AG09319 (cell line): ENCODE measurements around the gene CCDC142.
"Not testable (repeated sequence)": the region's sequence is repeated elsewhere in the genome, so short reads cannot be mapped to it uniquely, and the experiment has no call there.

Source experiments
- DNase-seq: peaks from one replicate; pipeline ENCODE4 v3.0.0-alpha.2; 2010; ENCODE audit warnings: low read depth; ENCODE audit errors: extremely low read depth
- TF ChIP-seq, protein P1 (sequence below): IDR thresholded peaks from 2 replicates; pipeline ENCODE4 v1.5.1; 2011; ENCODE audit warnings: low read depth, mild to moderate bottlenecking, inconsistent platforms, low read length, moderate library complexity

Gene CCDC142

GRCh38 chr2:74493546-74493945 is 10.7 kb upstream of the CCDC142 start:
- TF ChIP-seq, protein P1, sequence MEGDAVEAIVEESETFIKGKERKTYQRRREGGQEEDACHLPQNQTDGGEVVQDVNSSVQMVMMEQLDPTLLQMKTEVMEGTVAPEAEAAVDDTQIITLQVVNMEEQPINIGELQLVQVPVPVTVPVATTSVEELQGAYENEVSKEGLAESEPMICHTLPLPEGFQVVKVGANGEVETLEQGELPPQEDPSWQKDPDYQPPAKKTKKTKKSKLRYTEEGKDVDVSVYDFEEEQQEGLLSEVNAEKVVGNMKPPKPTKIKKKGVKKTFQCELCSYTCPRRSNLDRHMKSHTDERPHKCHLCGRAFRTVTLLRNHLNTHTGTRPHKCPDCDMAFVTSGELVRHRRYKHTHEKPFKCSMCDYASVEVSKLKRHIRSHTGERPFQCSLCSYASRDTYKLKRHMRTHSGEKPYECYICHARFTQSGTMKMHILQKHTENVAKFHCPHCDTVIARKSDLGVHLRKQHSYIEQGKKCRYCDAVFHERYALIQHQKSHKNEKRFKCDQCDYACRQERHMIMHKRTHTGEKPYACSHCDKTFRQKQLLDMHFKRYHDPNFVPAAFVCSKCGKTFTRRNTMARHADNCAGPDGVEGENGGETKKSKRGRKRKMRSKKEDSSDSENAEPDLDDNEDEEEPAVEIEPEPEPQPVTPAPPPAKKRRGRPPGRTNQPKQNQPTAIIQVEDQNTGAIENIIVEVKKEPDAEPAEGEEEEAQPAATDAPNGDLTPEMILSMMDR = no peak
- DNase-seq = no peak

DNA sequence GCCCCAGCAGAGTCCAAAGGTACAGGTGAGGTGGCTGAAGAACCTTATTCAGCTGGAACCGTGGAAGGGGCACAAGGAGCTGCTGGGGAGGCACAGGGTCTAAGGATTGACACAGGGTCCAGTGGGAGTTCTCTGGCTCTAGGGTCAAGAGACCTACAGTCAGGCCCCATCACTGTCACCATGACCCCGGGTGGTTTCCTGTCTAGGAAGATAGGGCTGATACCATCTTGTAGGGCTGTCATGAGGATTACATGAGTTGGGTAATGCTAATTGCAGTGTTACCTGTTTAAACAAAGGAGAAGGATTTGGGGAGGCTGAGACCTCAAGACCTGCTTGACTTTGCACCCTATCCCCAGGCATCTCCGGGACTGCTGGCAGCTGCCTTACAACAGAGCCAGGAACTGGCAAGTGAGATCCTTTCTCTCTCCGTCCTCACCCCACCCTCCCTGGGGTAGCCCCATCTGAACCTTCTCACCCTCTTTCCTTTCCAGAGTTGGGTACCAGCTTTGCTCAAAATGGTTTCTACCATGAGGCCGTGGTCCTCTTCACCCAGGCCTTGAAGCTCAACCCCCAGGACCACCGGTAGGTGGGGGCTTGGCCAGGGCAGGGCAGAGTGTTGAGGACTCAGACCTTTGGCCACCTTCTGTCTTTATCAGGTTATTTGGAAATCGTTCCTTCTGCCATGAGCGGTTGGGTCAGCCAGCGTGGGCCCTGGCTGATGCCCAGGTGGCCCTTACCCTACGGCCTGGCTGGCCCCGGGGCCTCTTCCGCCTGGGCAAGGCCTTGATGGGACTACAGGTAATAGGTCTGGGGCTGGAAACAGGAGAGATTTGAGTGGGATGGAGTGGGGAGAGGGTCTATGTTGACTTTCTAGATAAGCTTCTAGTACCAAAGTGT is 9.1 kb upstream of the CCDC142 start:
- TF ChIP-seq, protein P1 = no peak
- DNase-seq = no peak

GRCh38 chr2:74489906-74490305 is 7.1 kb upstream of the CCDC142 start:
- TF ChIP-seq, protein P1 = no peak
- DNase-seq = no peak

- TF ChIP-seq, protein P1 = no peak
- DNase-seq = no peak
Measured at GRCh38 chr2:74488643-74489481, 6.1 kb upstream of the CCDC142 start.

- no peak for DNase-seq
- TF ChIP-seq, protein P1 = no peak
Measured at GRCh38 chr2:74486141-74486540, 3.3 kb upstream of the CCDC142 start.

DNA sequence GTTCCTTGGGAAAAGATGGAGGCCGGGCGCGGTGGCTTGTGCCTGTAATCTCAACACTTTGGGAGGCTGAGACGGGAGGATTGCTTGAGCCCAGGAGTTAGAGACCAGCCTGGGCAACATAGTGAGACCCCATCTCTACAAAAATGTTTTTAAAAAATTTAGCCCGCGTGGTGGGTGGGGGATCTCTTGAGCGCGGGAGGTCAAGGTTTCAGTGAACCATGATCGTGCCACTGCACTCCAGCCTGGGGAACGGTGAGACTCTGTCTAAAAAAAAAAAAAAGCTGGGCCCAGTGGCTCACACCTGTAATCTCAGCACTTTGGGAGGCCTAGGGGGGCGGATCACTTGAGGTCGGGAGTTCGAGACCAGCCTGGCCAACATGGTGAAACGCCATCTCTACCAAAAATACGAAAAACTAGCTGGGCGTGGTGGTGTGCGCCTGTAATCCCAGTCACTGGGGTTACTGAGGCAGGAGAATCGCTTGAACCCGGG is 922 bp upstream of the CCDC142 start:
- DNase-seq = not testable (repeated sequence)

DNA sequence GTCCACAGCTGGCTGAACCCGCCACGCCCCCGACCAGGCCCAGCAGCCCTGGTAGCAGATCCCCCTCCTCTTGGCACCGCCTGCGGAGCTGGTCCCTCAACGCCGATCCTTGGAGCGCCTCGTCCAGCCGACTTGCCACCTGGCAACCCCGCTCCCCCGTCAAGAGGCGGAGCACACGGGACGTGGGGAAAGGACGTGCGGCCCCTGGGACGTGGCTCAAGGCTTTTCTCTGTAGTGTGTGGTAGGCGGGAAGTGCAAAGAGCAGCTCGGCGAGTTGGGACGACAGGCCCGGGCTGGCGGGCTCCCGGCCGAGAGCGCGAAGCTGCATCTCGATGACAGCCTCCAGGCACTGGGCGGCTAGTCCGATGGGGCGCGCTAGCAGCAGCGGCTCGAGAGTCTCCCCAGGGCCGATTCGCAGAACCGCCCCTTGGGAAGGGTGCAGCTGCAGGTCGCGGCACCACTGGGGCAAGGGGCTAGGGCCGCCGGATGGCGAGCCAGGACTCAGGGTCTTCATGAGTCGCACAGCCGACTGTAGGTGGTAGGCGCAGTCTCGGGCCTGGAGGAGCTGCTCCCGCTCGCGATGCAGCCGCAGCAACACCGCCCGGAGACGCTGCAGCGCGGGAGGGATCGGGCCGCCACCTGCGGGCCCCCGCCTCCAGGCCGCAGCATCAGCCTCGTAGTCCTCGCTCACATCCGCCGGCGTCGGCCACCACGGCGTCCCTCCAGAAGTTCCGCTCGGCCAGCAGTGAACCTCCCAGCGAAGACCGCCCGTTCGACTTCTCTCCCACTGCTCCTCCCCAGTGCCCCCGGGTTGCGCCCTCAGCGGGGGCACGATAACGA is 617 bp downstream of the CCDC142 start:
- no peak for DNase-seq
- TF ChIP-seq, protein P1 = no peak
